HG02870 (cell line): ENCODE data around the gene PYCR2.
A peak's percentile ranks its signal among the peaks of the same experiment; 100 is the strongest.

Experiments
- ATAC-seq: cut with Tn5 transposase; IDR thresholded peaks from one replicate; pipeline ENCODE4 v1.9.1; 2021; ENCODE audit warnings: mild to moderate bottlenecking, moderate library complexity; ENCODE audit not compliant: unreplicated experiment

PYCR2 gene

GRCh38 chr1:225921734-225922709, 2.0 kb downstream of the PYCR2 start:
- ATAC-seq, result no peak

GRCh38 chr1:225919906-225920305, 4.1 kb downstream of the PYCR2 start:
- ATAC-seq, result no peak

- no peak for ATAC-seq
These were observed 5.8 kb downstream of the PYCR2 start for GRCh38 chr1:225918280-225918679.

- no peak for ATAC-seq
These were observed 6.5 kb downstream of the PYCR2 start for GRCh38 chr1:225917536-225917935.

GRCh38 chr1:225917101-225917500, 6.9 kb downstream of the PYCR2 start:
- no peak for ATAC-seq

- no peak for ATAC-seq
These were observed 8.5 kb downstream of the PYCR2 start for GRCh38 chr1:225915538-225915991.

GRCh38 chr1:225914947-225915346, 9.1 kb downstream of the PYCR2 start:
- ATAC-seq, result no peak

GRCh38 chr1:225914391-225914790, 9.7 kb downstream of the PYCR2 start:
- no peak for ATAC-seq

- no peak for ATAC-seq
These were observed 12.6 kb downstream of the PYCR2 start for GRCh38 chr1:225911191-225912130.

GRCh38 chr1:225909477-225909876, 14.6 kb downstream of the PYCR2 start:
- ATAC-seq, result no peak

GRCh38 chr1:225908773-225909172, 15.3 kb downstream of the PYCR2 start:
- no peak for ATAC-seq

- ATAC-seq, result no peak
These were observed 15.9 kb downstream of the PYCR2 start for GRCh38 chr1:225908013-225908640.

- ATAC-seq, result no peak
These were observed 16.7 kb downstream of the PYCR2 start for GRCh38 chr1:225907341-225907740.

GRCh38 chr1:225906467-225906866, 17.6 kb downstream of the PYCR2 start:
- ATAC-seq, result no peak

GRCh38 chr1:225903623-225904022, 20.4 kb downstream of the PYCR2 start:
- no peak for ATAC-seq

- ATAC-seq, result no peak
These were observed 24.8 kb downstream of the PYCR2 start for GRCh38 chr1:225899044-225899925.

GRCh38 chr1:225897595-225898514, 26.2 kb downstream of the PYCR2 start:
- no peak for ATAC-seq

- ATAC-seq, result peak; percentile 100
These were observed 27.0 kb downstream of the PYCR2 start for GRCh38 chr1:225896937-225897549.
